H1 (cell line): ENCODE data around the gene CDK12. TPM values are rescaled to one million over a fixed set of nuclear protein-coding genes. Genes with fewer than 3 reads are reported as not detected.

Experiments used
- CTCF ChIA-PET: fragments of 300-600 bp; sonication (Branson Sonifier 250); formaldehyde crosslinking; loops from one replicate; lab custom pipeline; 2021; ENCODE audit not compliant: partially characterized antibody; lab: Charles Lee
- POLR2A ChIA-PET: fragments of 300-600 bp; sonication (Branson Sonifier 250); formaldehyde crosslinking; loops from one replicate; lab custom pipeline; 2021; ENCODE audit warnings: inconsistent platforms; ENCODE audit not compliant: partially characterized antibody; lab: Charles Lee
- DNase-seq, 2 experiments: peaks; one replicate each; pipeline versions ENCODE4 v3.0.0 to v3.0.0-alpha.2; 2010 to 2022; ENCODE audit warnings: low spot score in 2 of 2, low read depth in 1 of 2, mixed read lengths in 1 of 2
- FAIRE-seq: peaks from 2 replicates; lab custom pipeline; 2011; peaks lifted over from hg19 to GRCh38; lab: Jason Lieb, UNC
- H2AFZ ChIP-seq: 2 replicates; pipeline ENCODE4 v1.8.1; 2012; ENCODE audit warnings: low read length, inconsistent platforms
- H2AK5ac ChIP-seq: 2 replicates; pipeline ENCODE4 v1.6.1; 2013; ENCODE audit warnings: low read depth, low read length
- H2BK120ac ChIP-seq: replicated peaks from 2 replicates; pipeline ENCODE3; 2013; ENCODE audit warnings: low read depth, low read length, inconsistent platforms
- H2BK12ac ChIP-seq: 2 replicates; pipeline ENCODE4 v1.6.1; 2013; ENCODE audit warnings: low read depth, low read length
- H2BK15ac ChIP-seq: 2 replicates; pipeline ENCODE4 v1.6.1; 2013; ENCODE audit warnings: low read length
- H2BK20ac ChIP-seq: 2 replicates; pipeline ENCODE4 v1.6.1; 2013; ENCODE audit warnings: low read length
- H2BK5ac ChIP-seq: 2 replicates; pipeline ENCODE4 v1.6.1; 2013; ENCODE audit warnings: low read depth, low read length
- H3K14ac ChIP-seq: 2 replicates; pipeline ENCODE4 v1.6.1; 2013; ENCODE audit warnings: inconsistent platforms; ENCODE audit not compliant: insufficient read length
- H3K18ac ChIP-seq: 2 replicates; pipeline ENCODE4 v1.6.1; 2013; ENCODE audit warnings: low read length; ENCODE audit errors: extremely low read depth
- H3K23ac ChIP-seq: 2 replicates; pipeline ENCODE4 v1.6.1; 2013; ENCODE audit warnings: inconsistent platforms; ENCODE audit not compliant: insufficient read length
- H3K23me2 ChIP-seq: 2 replicates; pipeline ENCODE4 v1.6.1; 2013; ENCODE audit warnings: low read depth, low read length
- H3K27ac ChIP-seq: 2 replicates; pipeline ENCODE4 v1.6.1; 2011; ENCODE audit warnings: low read depth, low read length, inconsistent platforms
- H3K27me3 ChIP-seq, 4 experiments: replicated peaks in 1 of 4; 1 replicate in 1 of 4; 2 replicates in 3 of 4; pipeline versions ENCODE4 v1.6.1 to v1.8.1; 2011 to 2013; ENCODE audit warnings: low read length in 3 of 4, mild to moderate bottlenecking in 3 of 4, inconsistent platforms in 2 of 4, mixed read lengths in 2 of 4, moderate library complexity in 1 of 4; ENCODE audit not compliant: control insufficient read depth in 3 of 4, insufficient read depth in 3 of 4; ENCODE audit errors: extremely low read depth in 1 of 4
- H3K36me3 ChIP-seq, 4 experiments: 2 replicates each; pipeline versions ENCODE4 v1.6.1 to v1.8.1; 2011 to 2013; ENCODE audit warnings: mild to moderate bottlenecking in 4 of 4, low read length in 3 of 4, moderate library complexity in 2 of 4, control low read depth in 1 of 4, inconsistent platforms in 1 of 4; ENCODE audit not compliant: insufficient read depth in 4 of 4, control insufficient read depth in 2 of 4
- H3K4ac ChIP-seq: replicated peaks from 2 replicates; pipeline ENCODE3; 2013; ENCODE audit warnings: low read length, low read depth, mixed read lengths, inconsistent platforms; ENCODE audit not compliant: insufficient read length
- H3K4me1 ChIP-seq, 4 experiments: replicated peaks in 1 of 4; 1 replicate in 1 of 4; 2 replicates in 3 of 4; pipeline versions ENCODE4 v1.6.1 to v1.8.1; 2011 to 2013; ENCODE audit warnings: low read length in 3 of 4, inconsistent platforms in 2 of 4, mixed read lengths in 1 of 4; ENCODE audit not compliant: insufficient read depth in 4 of 4, control insufficient read depth in 3 of 4
- H3K4me2 ChIP-seq, 2 experiments: 2 replicates each; pipeline versions ENCODE4 v1.6.1 to v1.8.1; 2011 to 2013; ENCODE audit warnings: low read depth in 2 of 2, low read length in 2 of 2, control low read depth in 1 of 2, inconsistent platforms in 1 of 2, mild to moderate bottlenecking in 1 of 2; ENCODE audit not compliant: insufficient read depth in 1 of 2
- H3K4me3 ChIP-seq, 4 experiments: fragments of 200-600, 300-600 bp in 1 of 4; sonication (generic), shearing (Covaris generic), sonication (Bioruptor Twin) in 1 of 4; 2 replicates each; pipeline versions ENCODE4 v1.5.1 to v1.8.1; 2011 to 2016; ENCODE audit warnings: low read length in 4 of 4, low read depth in 3 of 4, control low read depth in 2 of 4, inconsistent platforms in 2 of 4, mild to moderate bottlenecking in 2 of 4, mixed read lengths in 1 of 4, moderate library complexity in 1 of 4; ENCODE audit not compliant: insufficient read depth in 2 of 4; ENCODE audit errors: extremely low read depth in 1 of 4
- H3K56ac ChIP-seq: replicated peaks from 2 replicates; pipeline ENCODE3; 2013; ENCODE audit warnings: low read depth, mild to moderate bottlenecking, mixed read lengths, low read length, inconsistent platforms; ENCODE audit not compliant: insufficient read length
- H3K79me1 ChIP-seq: 2 replicates; pipeline ENCODE4 v1.6.1; 2013; ENCODE audit warnings: low read depth, low read length, control low read depth
- H3K79me2 ChIP-seq, 2 experiments: 2 replicates each; pipeline versions ENCODE4 v1.6.1 to v1.8.1; 2012 to 2013; ENCODE audit warnings: low read length in 2 of 2, mild to moderate bottlenecking in 2 of 2, inconsistent platforms in 1 of 2; ENCODE audit not compliant: insufficient read depth in 2 of 2, control insufficient read depth in 1 of 2
- H3K9ac ChIP-seq, 4 experiments: replicated peaks in 1 of 4; 1 replicate in 1 of 4; 2 replicates in 3 of 4; pipeline versions ENCODE4 v1.6.1 to v1.8.1; 2011 to 2013; ENCODE audit warnings: low read depth in 3 of 4, low read length in 3 of 4, control low read depth in 2 of 4, mild to moderate bottlenecking in 2 of 4, moderate library complexity in 2 of 4, inconsistent platforms in 1 of 4; ENCODE audit errors: extremely low read depth in 1 of 4
- H3K9me3 ChIP-seq, 2 experiments: 2 replicates each; pipeline versions ENCODE4 v1.6.1 to v1.8.1; 2012 to 2013; ENCODE audit warnings: mild to moderate bottlenecking in 2 of 2, moderate library complexity in 2 of 2, control low read depth in 1 of 2, inconsistent platforms in 1 of 2, low read depth in 1 of 2, low read length in 1 of 2, mixed read lengths in 1 of 2; ENCODE audit not compliant: insufficient read depth in 2 of 2
- H4K20me1 ChIP-seq, 2 experiments: replicated peaks in 1 of 2; 2 replicates each; pipeline versions ENCODE3 to v1.8.1; 2011 to 2013; ENCODE audit warnings: inconsistent platforms in 2 of 2, low read length in 2 of 2, mild to moderate bottlenecking in 1 of 2; ENCODE audit not compliant: insufficient read depth in 2 of 2, control insufficient read depth in 1 of 2
- H4K5ac ChIP-seq: 2 replicates; pipeline ENCODE4 v1.6.1; 2013; ENCODE audit warnings: low read length, low read depth, mixed read lengths, inconsistent platforms; ENCODE audit not compliant: insufficient read length
- H4K8ac ChIP-seq: 2 replicates; pipeline ENCODE4 v1.8.0; 2013; ENCODE audit warnings: mild to moderate bottlenecking, moderate library complexity, low read length, inconsistent platforms; ENCODE audit not compliant: insufficient read depth; ENCODE audit errors: extremely low read depth
- H4K91ac ChIP-seq: replicated peaks from 2 replicates; pipeline ENCODE3; 2013; ENCODE audit warnings: low read length, mixed read lengths, inconsistent platforms; ENCODE audit not compliant: insufficient read length
- ATF2 ChIP-seq: IDR thresholded peaks from 2 replicates; pipeline ENCODE4 v1.6.1; 2012; ENCODE audit warnings: low read length, inconsistent platforms
- CREB1 ChIP-seq: IDR thresholded peaks from 2 replicates; pipeline ENCODE4 v1.6.1; 2012; ENCODE audit warnings: inconsistent platforms
- E2F6 ChIP-seq: IDR thresholded peaks from 2 replicates; pipeline ENCODE4 v1.6.1; 2012; ENCODE audit warnings: inconsistent platforms
- FOSL1 ChIP-seq: IDR thresholded peaks from 2 replicates; pipeline ENCODE4 v1.6.1; 2011; ENCODE audit warnings: mild to moderate bottlenecking, low read depth, low read length, moderate library complexity; ENCODE audit not compliant: insufficient read depth
- GTF2F1 ChIP-seq: IDR thresholded peaks from 2 replicates; pipeline ENCODE4 v1.6.1; 2012; ENCODE audit warnings: low read depth, low read length, improper control_type of control experiment, borderline replicate concordance
- HDAC6 ChIP-seq: IDR thresholded peaks from one replicate; pipeline ENCODE4 v1.7.1; 2012; ENCODE audit warnings: low read depth, mild to moderate bottlenecking, inconsistent platforms, low read length, moderate library complexity
- MAFK ChIP-seq: IDR thresholded peaks from 2 replicates; pipeline ENCODE4 v1.6.1; 2012; ENCODE audit warnings: low read depth, mild to moderate bottlenecking, improper control_type of control experiment, low read length
- TBP ChIP-seq: IDR thresholded peaks from 2 replicates; pipeline ENCODE4 v1.6.1; 2011; ENCODE audit warnings: low read depth, low read length, improper control_type of control experiment
- USF2 ChIP-seq: IDR thresholded peaks from 2 replicates; pipeline ENCODE4 v1.6.1; 2011; ENCODE audit warnings: low read length, improper control_type of control experiment
- ZNF274 ChIP-seq: IDR thresholded peaks from 2 replicates; pipeline ENCODE4 v1.7.0; 2012; ENCODE audit warnings: low read length, borderline replicate concordance; ENCODE audit errors: extremely low read depth
- WGBS, 2 experiments: shearing (Covaris generic) in 1 of 2; methylation state at CpG; one replicate each; pipeline versions ENCODE4 v1.1.6 to v1.1.7; 2013 to 2015; ENCODE audit warnings: low lambda C conversion rate in 2 of 2, mixed read lengths in 2 of 2, inconsistent platforms in 1 of 2, low coverage in 1 of 2, missing lambda C conversion rate in 1 of 2; ENCODE audit not compliant: insufficient replicate concordance in 2 of 2, insufficient coverage in 1 of 2, insufficient read length in 1 of 2; ENCODE audit errors: extremely low coverage in 1 of 2, missing lambda C conversion rate in 1 of 2; 5-methylcytosine and 5-hydroxymethylcytosine counted together
- polyA plus RNA-seq, 7 experiments: library from polyadenylated mRNA; depleted of rRNA in 3 of 7; stranded (reverse) in 5 of 7; unstranded in 2 of 7; fragments of >200 nt in 5 of 7; fragments of 200-250 nt in 2 of 7; gene quantifications; 1 replicate in 5 of 7; 2 replicates in 1 of 7; 4 replicates in 1 of 7; pipeline versions ENCODE4 v1.2.1 to v1.2.3, GENCODE V29; 2011 to 2013; ENCODE audit warnings: missing spikeins in 2 of 7, mixed read lengths in 2 of 7
- total RNA-seq: library from RNA; stranded (reverse); fragmentation: NEBNext Ultra II Directional; extraction: Animal tissue kit (Norgen Biotek cat#: 25700); gene quantifications from 2 replicates; pipeline ENCODE4 v1.2.1, GENCODE V29; 2021

CDK12 gene
- total and polyA plus RNA-seq, 2 of the 8 experiments (the other 6 are each of a cell fraction or from before 2014, with no cell fraction given): 14.8 to 70.3 TPM

GRCh38 chr17:39483506-39483905 is 22.2 kb downstream of the CDK12 start:
- WGBS, 2 experiments: 92% methylated on average over 6 of the region's 6 CpGs; no CpG with 5 or more reads in 1 of the 2 experiments
- ChIA-PET CTCF (interaction anchor here (0.7 kb wide), 1 partner anchor 244 kb away, joined by 3 read pairs; no protein-coding TSS in a partner anchor), POLR2A (interaction anchor here (0.6 to 1.5 kb wide), 2 partner anchors 10 to 20 kb away, joined by 3 to 4 read pairs; no protein-coding TSS in a partner anchor)
- no peak overlapping the region for H2AK5ac ChIP-seq
- no peak overlapping the region for H3K14ac ChIP-seq
- H3K9me3 ChIP-seq: no peaks in the 10 kb centered on the region
- H4K20me1 ChIP-seq: peaks cover 0 to 1% of the 10 kb centered on the region in 2 experiments
- no peak overlapping the region for H2BK12ac ChIP-seq
- H3K18ac ChIP-seq: no peak overlapping the region
- H3K27me3 ChIP-seq: no peaks in the 10 kb centered on the region
- H3K23ac ChIP-seq: no peak overlapping the region
- DNase-seq (no peak), FAIRE-seq (no peak)
- H2AFZ ChIP-seq: no peak overlapping the region
- no peak overlapping the region for H4K5ac ChIP-seq
- H3K4ac ChIP-seq: no peak overlapping the region
- no peak overlapping the region for H3K56ac ChIP-seq
- no peak overlapping the region for H4K91ac ChIP-seq
- no peak overlapping the region for H3K4me3 ChIP-seq
- no peak overlapping the region for H3K4me2 ChIP-seq
- H2BK5ac ChIP-seq: no peak overlapping the region
- H3K79me2 ChIP-seq: peaks cover 0 to 7% of the 10 kb centered on the region in 2 experiments; a peak in 2 of 4 replicates
- no peak overlapping the region for H2BK15ac ChIP-seq
- no peak overlapping the region for H3K27ac ChIP-seq
- H4K8ac ChIP-seq: no peak overlapping the region
- no peak overlapping the region for H2BK120ac ChIP-seq
- peaks cover 2% of the 10 kb centered on the region; the same call in 1 of the 2 replicates for H3K79me1 ChIP-seq
- H3K4me1 ChIP-seq: no peaks in the 10 kb centered on the region
- H2BK20ac ChIP-seq: no peak overlapping the region
- no peak overlapping the region for H3K9ac ChIP-seq
- peaks cover 0 to 2% (median 0%) of the 10 kb centered on the region in 4 experiments; a peak in 2 of 8 replicates for H3K36me3 ChIP-seq
- no peaks in the 10 kb centered on the region for H3K23me2 ChIP-seq
- TF ChIP-seq E2F6: no peak
- no peak for TF ChIP-seq CREB1
- no peak for TF ChIP-seq TBP
- no peak for TF ChIP-seq HDAC6
- no peak for TF ChIP-seq MAFK
- TF ChIP-seq FOSL1: no peak
- no peak for TF ChIP-seq GTF2F1
- TF ChIP-seq ATF2: no peak
- TF ChIP-seq ZNF274: no peak
- no peak for TF ChIP-seq USF2
